ENCODE data around the gene KCNMA1.

GRCh38 chr10:77173615-77174461, 463.8 kb downstream of the KCNMA1 start:
- TF ChIP-seq CTCF (IDR thresholded peaks at IDR 0.05) (peak; percentile 95), SMC3 (IDR thresholded peaks at IDR 0.05; ENCODE audit: low read depth, low read length) (peak; percentile 86), ELF1 (IDR thresholded peaks at IDR 0.05) (no peak), CHD2 (IDR thresholded peaks at IDR 0.05; ENCODE audit: low read length, partially characterized antibody) (no peak), EZH2phosphoT487 (IDR thresholded peaks at IDR 0.05; ENCODE audit: borderline replicate concordance, low read depth) (no peak)
- TF ChIP-seq, protein P1, sequence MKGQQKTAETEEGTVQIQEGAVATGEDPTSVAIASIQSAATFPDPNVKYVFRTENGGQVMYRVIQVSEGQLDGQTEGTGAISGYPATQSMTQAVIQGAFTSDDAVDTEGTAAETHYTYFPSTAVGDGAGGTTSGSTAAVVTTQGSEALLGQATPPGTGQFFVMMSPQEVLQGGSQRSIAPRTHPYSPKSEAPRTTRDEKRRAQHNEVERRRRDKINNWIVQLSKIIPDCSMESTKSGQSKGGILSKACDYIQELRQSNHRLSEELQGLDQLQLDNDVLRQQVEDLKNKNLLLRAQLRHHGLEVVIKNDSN (IDR thresholded peaks at IDR 0.05; ENCODE audit: borderline replicate concordance, low read depth) = no peak

Measured in SK-N-SH (cell line).